Mucosa of descending colon (tissue), 3 donors: Measurements from ENCODE around the gene CAV2. TPM values are rescaled to one million over a fixed set of nuclear protein-coding genes. Genes with fewer than 3 reads are reported as not detected.

Experiments
- ATAC-seq: fragments of 200-7000 bp; cut with Tn5 transposase; one replicate; pipeline ENCODE4 v1.9.1; 2020; ENCODE audit warnings: mild to moderate bottlenecking, moderate library complexity
- DNase-seq, 3 donors: peaks; one replicate each; pipeline ENCODE4 v3.0.0-alpha.2; 2020
- H3K36me3 ChIP-seq: fragments of 200-600 bp; one replicate; pipeline ENCODE4 v1.8.0; 2021; ENCODE audit warnings: low read depth, mild to moderate bottlenecking
- H3K4me1 ChIP-seq: fragments of 200-600 bp; one replicate; pipeline ENCODE4 v1.8.0; 2021; ENCODE audit warnings: low read depth, mild to moderate bottlenecking
- H3K4me3 ChIP-seq: fragments of 200-600 bp; one replicate; pipeline ENCODE4 v1.8.0; 2021; ENCODE audit warnings: mild to moderate bottlenecking
- H3K9me3 ChIP-seq: fragments of 200-600 bp; one replicate; pipeline ENCODE4 v1.8.0; 2021; ENCODE audit warnings: mild to moderate bottlenecking
- CTCF ChIP-seq: fragments of 200-600 bp; IDR thresholded peaks from one replicate; pipeline ENCODE4 v1.8.0; 2022; ENCODE audit warnings: antibody characterized with exemption, mild to moderate bottlenecking
- intact Hi-C, 2 donors: fragments of 100-400 bp; cut with DNase I in 1 of 2; cut with micrococcal nuclease in 1 of 2; formaldehyde crosslinking; loops; one replicate each; pipeline versions ENCODE4 v1.11.0 to v1.11.1; 2022; cut with DNase I, micrococcal nuclease
- total RNA-seq, 3 donors: library from RNA; stranded (reverse); fragmentation: NEBNext Ultra II Directional in 2 of 3; extraction: Animal tissue kit (Norgen Biotek cat#: 25700) in 2 of 3; gene quantifications; one replicate each; pipeline versions ENCODE4 v1.2.1 to v1.2.4, GENCODE V29; 2021 to 2023
- donor health status: DM: no; HTN: no; CAD: no; lungs with moderate emphysema.
- donor health status: DM: no; HTN: no; CAD: no.
- donor health status: DM: no; HTN: yes; CAD: no.

CAV2 gene
- total RNA-seq, 3 donors from 2014 or later, result 6.3 to 42.4 (median 10.2) TPM

DNA sequence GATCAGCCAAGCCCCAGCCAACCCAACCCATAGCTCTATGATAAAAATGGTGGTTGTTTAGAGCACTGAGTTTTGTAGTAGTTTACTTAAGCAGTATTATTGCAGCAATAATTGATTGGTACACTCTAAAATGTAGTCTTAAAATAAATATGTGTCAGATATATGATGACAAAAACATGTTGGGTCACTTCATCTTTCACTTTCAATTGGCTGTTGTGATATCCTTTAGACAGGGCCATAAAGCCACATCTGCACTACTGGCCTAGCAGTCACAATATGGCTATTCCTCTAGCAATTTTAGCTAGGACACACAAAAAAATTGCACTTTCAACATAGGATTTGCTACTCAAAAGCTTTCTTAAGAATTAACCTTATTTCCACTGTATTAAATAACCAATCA is 19.4 kb downstream of the CAV2 start:
- DNase-seq (no peak), ATAC-seq (no peak)
- Histone ChIP-seq H3K4me3 (no peak overlapping the region), H3K9me3 (no peaks in the 10 kb centered on the region), H3K4me1 (no peaks in the 10 kb centered on the region), H3K36me3 (no peaks in the 10 kb centered on the region)
- TF ChIP-seq CTCF, result no peak
- intact Hi-C loops, result no loop called here

DNA sequence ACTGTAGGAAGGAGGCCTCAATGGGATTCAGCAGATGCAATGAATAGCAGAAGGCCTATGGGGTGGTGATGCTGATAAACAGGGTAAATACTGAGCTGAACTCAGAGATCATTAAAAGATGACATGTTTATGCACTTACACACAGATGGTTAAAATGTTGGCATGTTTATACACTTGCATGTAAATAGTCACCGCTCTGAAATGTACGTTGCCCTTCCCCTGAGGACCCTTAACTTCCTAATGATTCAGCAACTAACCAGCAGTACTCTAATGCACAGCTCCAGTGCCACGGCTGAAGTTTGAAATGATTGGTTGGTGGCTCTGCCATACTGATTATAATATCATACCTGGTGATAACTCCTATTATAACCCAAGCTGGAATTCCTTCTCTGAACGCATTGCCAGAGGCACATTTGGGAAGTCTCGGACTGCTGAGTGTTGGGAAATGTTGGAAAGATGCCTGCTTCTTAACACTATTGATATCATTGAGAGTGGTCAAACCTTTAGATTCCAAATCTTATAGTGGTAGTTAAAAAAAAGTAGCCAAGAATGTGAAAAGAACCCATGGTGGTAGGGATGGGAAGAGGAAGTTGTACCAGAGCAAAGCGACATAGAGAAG is 21.6 kb downstream of the CAV2 start:
- no peak overlapping the region for H3K4me3 ChIP-seq
- H3K36me3 ChIP-seq, result no peaks in the 10 kb centered on the region
- H3K4me1 ChIP-seq, result peaks cover 13% of the 10 kb centered on the region
- DNase-seq (no peak), ATAC-seq (no peak)
- no peak for TF ChIP-seq CTCF
- no peaks in the 10 kb centered on the region for H3K9me3 ChIP-seq
- intact Hi-C loops, result loop anchor here in 1 of 2 donors (10.0 kb wide), 1 partner anchor 256 kb away; no protein-coding TSS in a partner anchor

DNA sequence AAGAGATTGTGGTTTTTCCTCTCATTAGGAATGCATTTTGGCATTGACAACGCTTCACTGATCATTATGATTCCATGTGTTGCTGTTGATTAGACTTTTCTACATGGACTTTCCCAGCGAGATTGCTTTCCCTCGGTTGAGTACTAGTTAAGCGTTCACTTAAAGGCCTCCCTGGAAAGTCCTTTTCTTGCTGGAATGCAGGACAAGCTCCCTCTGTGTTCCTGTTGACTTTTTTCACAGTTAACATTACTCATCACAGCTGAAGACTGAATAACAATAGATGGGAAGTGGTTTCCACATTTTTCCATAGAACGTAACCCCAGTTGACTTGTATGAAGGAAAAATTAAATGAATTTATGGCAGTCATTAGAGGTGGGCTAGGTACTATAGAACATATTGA is 22.7 kb downstream of the CAV2 start:
- no peak for ATAC-seq
- intact Hi-C loops, result loop anchor here in 1 of 2 donors (10.0 kb wide), 1 partner anchor 257 kb away; no protein-coding TSS in a partner anchor
- no peaks in the 10 kb centered on the region for H3K9me3 ChIP-seq

DNA sequence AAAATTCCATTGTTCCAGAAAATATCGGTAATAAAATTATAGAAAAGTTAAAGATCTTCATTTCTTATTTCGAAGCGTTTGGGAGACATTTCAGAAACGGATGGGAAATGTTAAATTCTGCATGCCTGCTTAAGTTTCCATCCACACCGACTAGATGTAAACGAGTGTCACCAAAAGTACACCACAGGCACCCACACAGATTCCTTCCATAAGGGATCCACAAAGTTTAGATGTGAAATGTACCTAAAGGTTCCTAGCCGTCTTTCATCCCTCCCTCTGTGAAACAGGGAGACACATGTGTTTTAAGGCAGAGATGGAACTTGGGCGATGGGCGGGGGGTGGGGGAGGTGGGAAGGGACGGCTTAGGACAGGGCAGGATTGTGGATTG is 24.7 kb downstream of the CAV2 start:
- H3K4me3 ChIP-seq, result no peak overlapping the region

More for the DNA sequence above, 22.7 kb downstream of the CAV2 start:
- Histone ChIP-seq H3K4me3 (no peak overlapping the region), H3K4me1 (peaks cover 13% of the 10 kb centered on the region), H3K36me3 (no peaks in the 10 kb centered on the region)
- TF ChIP-seq CTCF, result no peak
- DNase-seq, result no peak

GRCh38 chr7:116524609-116525297 is 25.2 kb downstream of the CAV2 start, which contains the start of gene CAV1:
Gene CAV1, plus strand, starts transcription at chr7:116525036. Its CDS starts 27 bp downstream, at chr7:116525063.
- DNase-seq, result peak; percentile 60 to 77 (median 74)
- peak; percentile 53 for ATAC-seq
- H3K36me3 ChIP-seq, result no peaks in the 10 kb centered on the region
- no peaks in the 10 kb centered on the region for H3K9me3 ChIP-seq
- no peak for TF ChIP-seq CTCF
- intact Hi-C loops, result loop anchor here in 1 of 2 donors (10.0 kb wide), 1 partner anchor 260 kb away; no protein-coding TSS in a partner anchor
- H3K4me1 ChIP-seq, result peaks cover 13% of the 10 kb centered on the region
- peak within 1 kb of the TSS; percentile 14 for H3K4me3 ChIP-seq

More for the DNA sequence above, 24.7 kb downstream of the CAV2 start:
- peaks cover 13% of the 10 kb centered on the region for H3K4me1 ChIP-seq
- DNase-seq (no peak), ATAC-seq (no peak)
- no peak for TF ChIP-seq CTCF
- H3K9me3 ChIP-seq, result no peaks in the 10 kb centered on the region
- no peaks in the 10 kb centered on the region for H3K36me3 ChIP-seq
- intact Hi-C loops, result loop anchor here in 1 of 2 donors (10.0 kb wide), 1 partner anchor 259 kb away; no protein-coding TSS in a partner anchor
